ENCODE results near the gene TMCC2. TPM values are rescaled to one million over a fixed set of nuclear protein-coding genes. Genes with fewer than 3 reads are reported as not detected.

TMCC2 gene
- total and polyA plus RNA-seq, 2 experiments from 2014 or later, result 2.6 to 9.9 TPM

DNA sequence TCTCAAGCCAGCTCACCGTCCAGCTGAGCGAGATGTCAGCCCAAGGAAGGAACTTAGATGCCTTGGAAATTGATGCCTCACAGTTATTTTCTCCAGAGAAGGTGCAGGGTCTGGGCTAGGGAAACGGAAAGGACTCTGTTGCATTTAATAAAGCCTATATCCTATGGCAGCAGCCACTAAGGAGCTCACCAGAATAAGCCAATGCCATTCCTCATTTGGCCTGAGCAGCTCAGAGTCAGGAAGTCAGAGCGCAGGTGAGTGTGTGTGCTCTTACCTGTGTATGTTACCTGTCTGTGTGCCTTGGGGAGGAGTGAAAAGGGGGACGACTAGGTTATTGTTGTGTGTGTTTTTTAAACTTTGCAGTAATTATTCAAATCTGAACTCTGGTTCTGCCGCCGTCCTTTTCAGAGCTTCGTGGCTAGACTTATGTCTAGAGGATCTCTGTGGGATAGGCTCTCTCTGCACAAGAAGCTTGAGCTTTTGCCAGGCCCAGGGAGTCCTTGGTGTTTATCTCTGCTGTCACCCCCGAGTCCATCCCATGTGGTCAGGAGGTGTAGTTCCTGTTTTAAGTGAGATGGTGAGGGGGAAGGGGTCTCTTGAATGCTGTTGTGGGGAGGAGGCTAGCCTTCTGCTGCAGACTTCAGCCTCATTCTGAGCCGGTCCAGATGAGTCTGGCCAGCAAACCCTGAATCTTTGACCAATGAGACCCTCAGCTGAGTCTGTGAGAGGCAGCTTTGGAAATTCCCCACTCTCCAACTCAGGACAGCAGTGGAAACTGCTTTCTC lies 2.4 kb downstream of the TMCC2 start:
- peak overlapping the region; percentile 82 for H3K4me3 Mint-ChIP-seq
- H3K4me1 Mint-ChIP-seq, result peaks cover 34% of the 10 kb centered on the region
- no peaks in the 10 kb centered on the region for H3K36me3 Mint-ChIP-seq (ENCODE audit: low read depth)
- no peak for DNase-seq (ENCODE audit: low spot score)
- H3F3A ChIP-seq (replicated peaks; ENCODE audit: low read depth), result peaks cover 17% of the 10 kb centered on the region; the same call in 1 of the 2 replicates
- no peaks in the 10 kb centered on the region for H3K9me2 ChIP-seq (ENCODE audit: insufficient read depth)
- 0 out of 2 replicates have a peak overlapping the region, but pooled peaks have one; percentile 40 for H3K4me3 ChIP-seq
- H3K79me2 ChIP-seq (replicated peaks; ENCODE audit: insufficient read depth), result 0 out of 2 replicates have a peak, but pooled peaks cover 5% of the 10 kb centered on the region
- peak overlapping the region; percentile 66; the same call in 1 of the 2 replicates for H3K4me2 ChIP-seq
- no peaks in the 10 kb centered on the region for H3K9me3 Mint-ChIP-seq
- ATAC-seq, result no peak
- TF ChIP-seq CTCF (conservative IDR thresholded peaks at IDR 0.05; ENCODE audit: low read depth in 2 of 2), result no peak
- H3K27ac ChIP-seq (ENCODE audit: low read depth), result no peak overlapping the region
- H2AFZ ChIP-seq, result no peak overlapping the region
- H3K27ac Mint-ChIP-seq, result no peak overlapping the region
- peaks cover 12% of the 10 kb centered on the region for H3K27me3 ChIP-seq (ENCODE audit: insufficient read depth)
- H4K20me1 ChIP-seq (replicated peaks; ENCODE audit: insufficient read depth), result no peaks in the 10 kb centered on the region; the same call in 1 of the 2 replicates
- H3K4me1 ChIP-seq (ENCODE audit: insufficient read depth), result peaks cover 19% of the 10 kb centered on the region
- H3K36me3 ChIP-seq (ENCODE audit: insufficient read depth), result no peaks in the 10 kb centered on the region
- peaks cover 17% of the 10 kb centered on the region for H3K27me3 Mint-ChIP-seq (ENCODE audit: insufficient read depth, low read depth, poor library complexity)

- H3F3A ChIP-seq (replicated peaks; ENCODE audit: low read depth), result peaks cover 17% of the 10 kb centered on the region; the same call in 1 of the 2 replicates
- H3K36me3 Mint-ChIP-seq (ENCODE audit: low read depth), result no peaks in the 10 kb centered on the region
- H3K79me2 ChIP-seq (replicated peaks; ENCODE audit: insufficient read depth), result 0 out of 2 replicates have a peak, but pooled peaks cover 5% of the 10 kb centered on the region
- TF ChIP-seq EZH2 (IDR thresholded peaks at IDR 0.05; ENCODE audit: low read depth, unreplicated experiment), result no peak
- no peaks in the 10 kb centered on the region for H3K36me3 ChIP-seq (ENCODE audit: insufficient read depth)
- H3K4me3 ChIP-seq, result no peak overlapping the region
- no peaks in the 10 kb centered on the region for H3K9me2 ChIP-seq (ENCODE audit: insufficient read depth)
- no peak overlapping the region for H3K4me2 ChIP-seq
- no peak for DNase-seq (ENCODE audit: low spot score)
- H3K27ac ChIP-seq (ENCODE audit: low read depth), result no peak overlapping the region
- peaks cover 12% of the 10 kb centered on the region for H3K27me3 ChIP-seq (ENCODE audit: insufficient read depth)
- no peaks in the 10 kb centered on the region; the same call in 1 of the 2 replicates for H4K20me1 ChIP-seq (replicated peaks; ENCODE audit: insufficient read depth)
- no peak for ATAC-seq
- H3K27ac Mint-ChIP-seq, result no peak overlapping the region
- H3K4me1 Mint-ChIP-seq, result peaks cover 30% of the 10 kb centered on the region
- peaks cover 17% of the 10 kb centered on the region for H3K27me3 Mint-ChIP-seq (ENCODE audit: insufficient read depth, low read depth, poor library complexity)
- H2AFZ ChIP-seq, result no peak overlapping the region
- peaks cover 19% of the 10 kb centered on the region for H3K4me1 ChIP-seq (ENCODE audit: insufficient read depth)
- H3K9me3 Mint-ChIP-seq, result no peaks in the 10 kb centered on the region
- H3K4me3 Mint-ChIP-seq, result no peak overlapping the region
Observed at GRCh38 chr1:205230982-205231381, 3.2 kb downstream of the TMCC2 start.

DNA sequence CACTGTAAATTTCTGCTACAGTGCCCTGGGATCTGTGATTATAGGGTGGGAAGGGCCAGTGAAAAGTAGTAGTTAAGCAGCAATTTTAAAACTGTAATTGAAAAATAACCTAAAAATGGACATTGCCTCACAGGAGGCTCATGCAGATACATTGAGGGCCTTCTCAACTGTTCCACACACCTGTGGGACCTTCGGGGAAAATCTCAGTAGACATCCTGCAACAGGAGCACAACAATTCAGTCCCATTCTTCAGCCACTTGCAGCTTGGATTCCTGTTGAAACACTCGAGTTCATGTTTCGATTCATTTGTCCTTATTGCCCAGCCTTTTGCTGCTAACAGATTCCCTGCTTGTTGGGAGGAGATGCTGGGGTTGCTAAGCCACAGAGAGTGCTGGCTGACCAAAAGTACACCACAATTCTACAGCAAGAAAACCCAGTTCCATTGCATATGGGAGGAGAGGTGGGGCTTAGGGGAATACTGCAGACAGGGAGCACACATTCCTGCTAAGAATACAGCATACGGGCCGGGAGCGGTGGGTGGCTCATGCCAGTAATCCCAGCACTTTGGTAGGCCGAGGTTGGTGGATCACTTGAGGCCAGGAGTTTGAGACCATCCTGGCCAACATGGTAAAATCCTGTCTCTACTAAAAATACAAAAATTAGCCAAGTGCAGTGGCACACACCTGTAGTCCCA lies 4.5 kb downstream of the TMCC2 start:
- Histone ChIP-seq H3K36me3 (ENCODE audit: insufficient read depth) (no peaks in the 10 kb centered on the region), H3K4me2 (no peak overlapping the region), H3K27me3 (ENCODE audit: insufficient read depth) (peaks cover 12% of the 10 kb centered on the region), H3F3A (replicated peaks; ENCODE audit: low read depth) (peaks cover 20% of the 10 kb centered on the region; the same call in 1 of the 2 replicates), H3K4me3 (no peak overlapping the region), H4K20me1 (replicated peaks; ENCODE audit: insufficient read depth) (no peaks in the 10 kb centered on the region; the same call in 1 of the 2 replicates), H3K27ac (ENCODE audit: low read depth) (no peak overlapping the region), H3K79me2 (replicated peaks; ENCODE audit: insufficient read depth) (0 out of 2 replicates have a peak, but pooled peaks cover 5% of the 10 kb centered on the region), H3K9me2 (ENCODE audit: insufficient read depth) (no peaks in the 10 kb centered on the region), H2AFZ (no peak overlapping the region), H3K4me1 (ENCODE audit: insufficient read depth) (peaks cover 11% of the 10 kb centered on the region)
- Mint-ChIP-seq H3K27me3 (ENCODE audit: insufficient read depth, low read depth, poor library complexity) (peaks cover 15% of the 10 kb centered on the region), H3K9me3 (no peaks in the 10 kb centered on the region), H3K4me3 (no peak overlapping the region), H3K4me1 (peaks cover 17% of the 10 kb centered on the region), H3K27ac (no peak overlapping the region), H3K36me3 (ENCODE audit: low read depth) (no peaks in the 10 kb centered on the region)
- ATAC-seq, result no peak
- no peak for DNase-seq (ENCODE audit: low spot score)
- no peak for TF ChIP-seq STAT1 (IDR thresholded peaks at IDR 0.05; ENCODE audit: unreplicated experiment)
- TF ChIP-seq JUNB (IDR thresholded peaks at IDR 0.05; ENCODE audit: unreplicated experiment), result no peak
- TF ChIP-seq NANOG (IDR thresholded peaks at IDR 0.05; ENCODE audit: borderline replicate concordance), result no peak
- TF ChIP-seq, protein P1, sequence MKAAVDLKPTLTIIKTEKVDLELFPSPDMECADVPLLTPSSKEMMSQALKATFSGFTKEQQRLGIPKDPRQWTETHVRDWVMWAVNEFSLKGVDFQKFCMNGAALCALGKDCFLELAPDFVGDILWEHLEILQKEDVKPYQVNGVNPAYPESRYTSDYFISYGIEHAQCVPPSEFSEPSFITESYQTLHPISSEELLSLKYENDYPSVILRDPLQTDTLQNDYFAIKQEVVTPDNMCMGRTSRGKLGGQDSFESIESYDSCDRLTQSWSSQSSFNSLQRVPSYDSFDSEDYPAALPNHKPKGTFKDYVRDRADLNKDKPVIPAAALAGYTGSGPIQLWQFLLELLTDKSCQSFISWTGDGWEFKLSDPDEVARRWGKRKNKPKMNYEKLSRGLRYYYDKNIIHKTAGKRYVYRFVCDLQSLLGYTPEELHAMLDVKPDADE (IDR thresholded peaks at IDR 0.05), result no peak
- no peak for TF ChIP-seq POLR2AphosphoS5 (IDR thresholded peaks at IDR 0.05; ENCODE audit: low read depth)
- TF ChIP-seq, protein P2, sequence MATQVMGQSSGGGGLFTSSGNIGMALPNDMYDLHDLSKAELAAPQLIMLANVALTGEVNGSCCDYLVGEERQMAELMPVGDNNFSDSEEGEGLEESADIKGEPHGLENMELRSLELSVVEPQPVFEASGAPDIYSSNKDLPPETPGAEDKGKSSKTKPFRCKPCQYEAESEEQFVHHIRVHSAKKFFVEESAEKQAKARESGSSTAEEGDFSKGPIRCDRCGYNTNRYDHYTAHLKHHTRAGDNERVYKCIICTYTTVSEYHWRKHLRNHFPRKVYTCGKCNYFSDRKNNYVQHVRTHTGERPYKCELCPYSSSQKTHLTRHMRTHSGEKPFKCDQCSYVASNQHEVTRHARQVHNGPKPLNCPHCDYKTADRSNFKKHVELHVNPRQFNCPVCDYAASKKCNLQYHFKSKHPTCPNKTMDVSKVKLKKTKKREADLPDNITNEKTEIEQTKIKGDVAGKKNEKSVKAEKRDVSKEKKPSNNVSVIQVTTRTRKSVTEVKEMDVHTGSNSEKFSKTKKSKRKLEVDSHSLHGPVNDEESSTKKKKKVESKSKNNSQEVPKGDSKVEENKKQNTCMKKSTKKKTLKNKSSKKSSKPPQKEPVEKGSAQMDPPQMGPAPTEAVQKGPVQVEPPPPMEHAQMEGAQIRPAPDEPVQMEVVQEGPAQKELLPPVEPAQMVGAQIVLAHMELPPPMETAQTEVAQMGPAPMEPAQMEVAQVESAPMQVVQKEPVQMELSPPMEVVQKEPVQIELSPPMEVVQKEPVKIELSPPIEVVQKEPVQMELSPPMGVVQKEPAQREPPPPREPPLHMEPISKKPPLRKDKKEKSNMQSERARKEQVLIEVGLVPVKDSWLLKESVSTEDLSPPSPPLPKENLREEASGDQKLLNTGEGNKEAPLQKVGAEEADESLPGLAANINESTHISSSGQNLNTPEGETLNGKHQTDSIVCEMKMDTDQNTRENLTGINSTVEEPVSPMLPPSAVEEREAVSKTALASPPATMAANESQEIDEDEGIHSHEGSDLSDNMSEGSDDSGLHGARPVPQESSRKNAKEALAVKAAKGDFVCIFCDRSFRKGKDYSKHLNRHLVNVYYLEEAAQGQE (IDR thresholded peaks at IDR 0.05; ENCODE audit: unreplicated experiment), result no peak
- no peak for TF ChIP-seq EZH2 (IDR thresholded peaks at IDR 0.05; ENCODE audit: low read depth, unreplicated experiment)
- no peak for TF ChIP-seq EZH2phosphoT487 (IDR thresholded peaks at IDR 0.05; ENCODE audit: unreplicated experiment)
- no peak for TF ChIP-seq ZNF114 (CRISPR knock-in tag; IDR thresholded peaks at IDR 0.05)
- no peak for TF ChIP-seq CREB1 (CRISPR knock-in tag; IDR thresholded peaks at IDR 0.05; ENCODE audit: low read depth)

All from GM23338 (cell line).